MCF 10A (cell line): ENCODE measurements around the gene GDAP1L1. TPM values are rescaled to one million over a fixed set of nuclear protein-coding genes. Genes with fewer than 3 reads are reported as not detected.
A peak's percentile ranks its signal among the peaks of the same experiment; 100 is the strongest.

Experiments
- BruUV-seq: library from RNA; stranded (reverse); fragments of 400-500 nt; replicated peaks from 2 replicates; lab custom pipeline; 2021; lab: Mats Ljungman, UMichigan
- CTCF ChIA-PET: fragments of 300-600 bp; sonication (Branson Sonifier 250); formaldehyde crosslinking; extraction: SDS; loops from one replicate; lab custom pipeline; 2021; ENCODE audit warnings: antibody characterized with exemption, inconsistent platforms; lab: Yijun Ruan, JAX
- POLR2A ChIA-PET: fragments of 300-600, 350-650 bp; sonication (Branson Sonifier 250); formaldehyde crosslinking; extraction: SDS; loops from one replicate; lab custom pipeline; 2020; ENCODE audit warnings: antibody characterized with exemption, inconsistent platforms; lab: Yijun Ruan, JAX
- DNase-seq: peaks from one replicate; pipeline ENCODE4 v3.0.0-alpha.2; 2018; ENCODE audit not compliant: unreplicated experiment
- H3K27ac Mint-ChIP-seq: one replicate; pipeline ENCODE4 v1.8.0; 2022; ENCODE audit warnings: mild to moderate bottlenecking, low read depth, mixed read lengths; ENCODE audit not compliant: unreplicated experiment
- H3K27me3 Mint-ChIP-seq: one replicate; pipeline ENCODE4 v1.8.0; 2022; ENCODE audit warnings: mixed read lengths; ENCODE audit not compliant: insufficient read depth, unreplicated experiment
- H3K36me3 Mint-ChIP-seq: one replicate; pipeline ENCODE4 v1.8.0; 2022; ENCODE audit warnings: mild to moderate bottlenecking, moderate library complexity, mixed read lengths; ENCODE audit not compliant: insufficient read depth, unreplicated experiment
- H3K4me1 Mint-ChIP-seq: one replicate; pipeline ENCODE4 v1.8.0; 2022; ENCODE audit warnings: mixed read lengths; ENCODE audit not compliant: insufficient read depth, unreplicated experiment
- H3K4me3 Mint-ChIP-seq: one replicate; pipeline ENCODE4 v1.8.0; 2022; ENCODE audit warnings: mild to moderate bottlenecking, moderate library complexity, mixed read lengths; ENCODE audit not compliant: unreplicated experiment
- H3K9me3 Mint-ChIP-seq: one replicate; pipeline ENCODE4 v1.8.0; 2022; ENCODE audit warnings: mixed read lengths; ENCODE audit not compliant: unreplicated experiment
- CTCF ChIP-seq: fragments of 200-600 bp; IDR thresholded peaks from one replicate; pipeline ENCODE4 v1.8.0; 2022; ENCODE audit warnings: antibody characterized with exemption, mild to moderate bottlenecking; ENCODE audit not compliant: unreplicated experiment
- intact Hi-C: fragments of 100-400 bp; cut with micrococcal nuclease; formaldehyde crosslinking; loops from 2 replicates; pipeline ENCODE4 v1.14.1; 2022
- total RNA-seq: library from RNA; stranded (reverse); gene quantifications from 2 replicates; pipeline ENCODE4 v1.2.3, GENCODE V29; 2022

Gene GDAP1L1
- total RNA-seq, 1 experiment from 2014 or later: 0.37 TPM

GRCh38 chr20:44212792-44213191 is 34.3 kb upstream of the GDAP1L1 start:
- H3K4me3 Mint-ChIP-seq: peak overlapping the region; percentile 100
- no peaks in the 10 kb centered on the region for H3K27me3 Mint-ChIP-seq
- TF ChIP-seq CTCF: no peak
- intact Hi-C loops: loop anchor here (10.0 kb wide), 1 partner anchor 392 kb away; no protein-coding TSS in a partner anchor
- H3K36me3 Mint-ChIP-seq: peaks cover 29% of the 10 kb centered on the region
- H3K27ac Mint-ChIP-seq: peak overlapping the region; percentile 100
- peak; percentile 72 for DNase-seq
- peaks cover 24% of the 10 kb centered on the region for H3K4me1 Mint-ChIP-seq
- no peaks in the 10 kb centered on the region for H3K9me3 Mint-ChIP-seq
- ChIA-PET CTCF (interaction anchor here (0.7 to 10.6 kb wide), 13 partner anchors 11 to 471 kb away, joined by 3 to 536 read pairs (median 9); partner anchors contain the start of genes FITM2 and TTPAL), POLR2A (interaction anchor here (0.6 to 6.9 kb wide), 12 partner anchors 13 to 518 kb away, joined by 3 to 36 read pairs (median 7); partner anchors contain the start of gene TTPAL)
- BruUV-seq: no TSS peak

- BruUV-seq: no TSS peak
- no peak overlapping the region for H3K4me3 Mint-ChIP-seq
- H3K27ac Mint-ChIP-seq: no peak overlapping the region
- peak; percentile 68 for DNase-seq
- intact Hi-C loops: loop anchor here (1.0 to 10.0 kb wide), 3 partner anchors 246 to 517 kb away; no protein-coding TSS in a partner anchor
- H3K9me3 Mint-ChIP-seq: no peaks in the 10 kb centered on the region
- H3K36me3 Mint-ChIP-seq: peaks cover 18% of the 10 kb centered on the region
- CTCF ChIA-PET: interaction anchor here (0.6 to 10.6 kb wide), 45 partner anchors 10 to 1303 kb away, joined by 3 to 536 read pairs (median 7); partner anchors contain the start of genes FITM2, HNF4A and TTPAL
- POLR2A ChIA-PET: interaction anchor here (1.5 to 6.9 kb wide), 3 partner anchors 9 to 170 kb away, joined by 3 to 63 read pairs (median 36); partner anchors contain the start of gene FITM2
- no peaks in the 10 kb centered on the region for H3K27me3 Mint-ChIP-seq
- peaks cover 13% of the 10 kb centered on the region for H3K4me1 Mint-ChIP-seq
- TF ChIP-seq CTCF: peak; percentile 84
Measured at GRCh38 chr20:44215125-44215524, 32.0 kb upstream of the GDAP1L1 start.

- Mint-ChIP-seq H3K27ac (no peak overlapping the region), H3K27me3 (no peaks in the 10 kb centered on the region), H3K36me3 (peaks cover 6% of the 10 kb centered on the region), H3K9me3 (no peaks in the 10 kb centered on the region), H3K4me1 (peaks cover 13% of the 10 kb centered on the region), H3K4me3 (no peak overlapping the region)
- intact Hi-C loops: loop anchor here (1.0 to 10.0 kb wide), 5 partner anchors 94 to 515 kb away; partner anchors contain the start of gene FITM2
- BruUV-seq: no TSS peak
- ChIA-PET POLR2A (interaction anchor here (0.6 to 6.9 kb wide), 10 partner anchors 9 to 253 kb away, joined by 3 to 63 read pairs (median 4); partner anchors contain the start of gene FITM2), CTCF (interaction anchor here (0.5 to 10.6 kb wide), 71 partner anchors 8 to 1119 kb away, joined by 3 to 536 read pairs (median 5); partner anchors contain the start of genes FITM2, HNF4A and TTPAL)
- DNase-seq: peak; percentile 81
- peak; percentile 98 for TF ChIP-seq CTCF
Measured at GRCh38 chr20:44217342-44218092, 29.6 kb upstream of the GDAP1L1 start.
